HG03354 (cell line): ENCODE results near the gene RRP1B.
"Not testable (repeated sequence)": the region's sequence is repeated elsewhere in the genome, so short reads cannot be mapped to it uniquely, and the experiment has no call there.

ENCODE experiments used
- ATAC-seq: cut with Tn5 transposase; IDR thresholded peaks from one replicate; pipeline ENCODE4 v1.9.1; 2021; ENCODE audit warnings: mild to moderate bottlenecking; ENCODE audit not compliant: unreplicated experiment, poor library complexity, severe bottlenecking

RRP1B gene

GRCh38 chr21:43665879-43666278 lies 6.5 kb downstream of the RRP1B start:
- ATAC-seq = no peak

DNA sequence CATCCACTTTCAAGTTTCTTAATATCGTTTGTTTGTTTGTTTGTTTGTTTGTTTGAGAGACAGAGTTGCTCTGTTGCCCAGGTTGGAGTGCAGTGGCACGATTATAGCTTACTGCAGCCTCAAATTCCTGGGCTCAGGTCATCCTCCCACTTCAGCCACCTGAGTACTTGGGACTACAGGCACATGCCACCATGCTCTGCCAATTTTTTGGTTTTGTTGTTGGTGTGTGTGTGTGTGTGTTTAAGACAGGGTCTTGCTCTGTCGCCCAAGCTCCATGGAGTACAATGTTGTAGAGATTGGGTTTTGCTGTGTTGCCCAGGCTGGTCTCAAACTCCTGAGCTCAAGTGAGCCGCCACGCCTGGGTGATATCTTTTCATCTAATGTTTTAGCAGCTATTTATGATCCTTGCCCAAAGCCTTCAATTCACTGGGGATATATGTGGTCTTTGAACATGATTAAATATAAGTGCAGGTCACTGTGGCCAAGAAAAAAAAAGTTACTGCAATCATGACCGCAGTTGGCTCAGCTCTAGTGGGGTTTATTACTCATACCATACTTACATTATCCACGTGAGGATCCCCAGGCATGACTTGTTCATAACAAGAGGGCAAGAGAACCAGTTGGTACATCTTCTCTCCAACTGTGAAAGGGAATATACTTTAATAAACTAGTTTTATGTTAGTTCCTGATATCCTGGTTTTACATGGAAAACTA lies 8.0 kb downstream of the RRP1B start:
- no peak for ATAC-seq

DNA sequence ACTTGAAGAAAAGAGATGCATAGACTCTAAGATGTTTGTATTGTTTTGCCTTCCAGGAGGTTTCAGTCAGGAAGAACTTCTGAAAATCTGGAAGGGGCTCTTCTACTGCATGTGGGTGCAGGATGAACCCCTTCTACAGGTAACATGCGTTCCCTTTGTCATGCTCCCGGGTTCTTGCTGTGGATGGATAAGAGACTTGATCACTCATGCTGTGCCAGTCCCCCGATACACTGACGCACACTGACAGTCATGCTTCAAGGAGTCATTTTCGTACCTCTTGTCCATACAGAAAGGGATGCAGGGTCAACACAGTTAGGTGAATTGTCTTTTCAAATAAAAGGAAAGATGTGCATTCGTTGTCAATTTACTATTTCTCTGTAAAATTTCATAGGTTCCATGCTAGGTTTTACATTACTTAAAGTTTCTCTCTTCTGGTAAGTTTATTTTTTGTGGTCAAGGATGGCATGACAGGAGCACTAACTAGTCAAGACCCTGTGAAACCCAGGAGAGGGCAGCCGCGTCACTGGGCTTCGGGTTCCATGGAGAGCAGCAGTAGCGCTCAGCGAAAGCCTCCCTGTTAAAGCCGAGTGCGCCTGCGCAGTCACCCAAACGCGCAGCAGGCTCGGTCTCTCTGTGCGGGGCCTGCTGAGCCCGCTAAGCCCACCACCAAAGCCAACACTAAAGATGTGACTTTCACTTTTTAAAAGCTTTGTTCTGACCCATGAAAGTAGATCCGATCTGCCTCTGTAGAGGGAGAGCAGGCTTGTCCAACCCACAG lies 10.7 kb downstream of the RRP1B start:
- no peak for ATAC-seq

- ATAC-seq = no peak
These were observed 16.5 kb downstream of the RRP1B start for GRCh38 chr21:43675871-43676270.

- no peak for ATAC-seq
These were observed 17.0 kb downstream of the RRP1B start for GRCh38 chr21:43676391-43676790.

DNA sequence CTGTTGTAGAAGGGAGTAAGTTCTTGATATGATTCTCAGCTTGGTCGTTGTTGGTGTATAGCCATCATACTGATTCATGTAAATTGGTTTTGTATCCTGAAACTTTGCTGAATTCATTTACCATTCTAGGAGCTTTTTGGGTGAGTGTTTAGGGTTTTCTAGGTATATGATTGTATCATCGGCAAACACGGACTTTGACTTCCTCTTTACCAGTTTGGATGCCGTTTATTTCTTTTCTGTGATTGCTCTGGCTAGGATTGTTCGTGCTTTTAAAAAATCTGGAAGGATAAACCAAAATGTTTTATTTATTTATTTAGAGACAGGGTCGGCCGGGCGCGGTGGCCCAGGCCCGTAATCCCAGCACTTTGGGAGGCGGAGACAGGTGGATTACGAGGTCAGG lies 20.6 kb downstream of the RRP1B start:
- no peak for ATAC-seq

- ATAC-seq = not testable (repeated sequence)
These were observed 21.1 kb downstream of the RRP1B start for GRCh38 chr21:43680421-43680820.

GRCh38 chr21:43681650-43682049 lies 22.3 kb downstream of the RRP1B start:
- no peak for ATAC-seq

GRCh38 chr21:43684424-43684823 lies 25.1 kb downstream of the RRP1B start:
- ATAC-seq = no peak

- ATAC-seq = no peak
These were observed 27.6 kb downstream of the RRP1B start for GRCh38 chr21:43686811-43687565.

DNA sequence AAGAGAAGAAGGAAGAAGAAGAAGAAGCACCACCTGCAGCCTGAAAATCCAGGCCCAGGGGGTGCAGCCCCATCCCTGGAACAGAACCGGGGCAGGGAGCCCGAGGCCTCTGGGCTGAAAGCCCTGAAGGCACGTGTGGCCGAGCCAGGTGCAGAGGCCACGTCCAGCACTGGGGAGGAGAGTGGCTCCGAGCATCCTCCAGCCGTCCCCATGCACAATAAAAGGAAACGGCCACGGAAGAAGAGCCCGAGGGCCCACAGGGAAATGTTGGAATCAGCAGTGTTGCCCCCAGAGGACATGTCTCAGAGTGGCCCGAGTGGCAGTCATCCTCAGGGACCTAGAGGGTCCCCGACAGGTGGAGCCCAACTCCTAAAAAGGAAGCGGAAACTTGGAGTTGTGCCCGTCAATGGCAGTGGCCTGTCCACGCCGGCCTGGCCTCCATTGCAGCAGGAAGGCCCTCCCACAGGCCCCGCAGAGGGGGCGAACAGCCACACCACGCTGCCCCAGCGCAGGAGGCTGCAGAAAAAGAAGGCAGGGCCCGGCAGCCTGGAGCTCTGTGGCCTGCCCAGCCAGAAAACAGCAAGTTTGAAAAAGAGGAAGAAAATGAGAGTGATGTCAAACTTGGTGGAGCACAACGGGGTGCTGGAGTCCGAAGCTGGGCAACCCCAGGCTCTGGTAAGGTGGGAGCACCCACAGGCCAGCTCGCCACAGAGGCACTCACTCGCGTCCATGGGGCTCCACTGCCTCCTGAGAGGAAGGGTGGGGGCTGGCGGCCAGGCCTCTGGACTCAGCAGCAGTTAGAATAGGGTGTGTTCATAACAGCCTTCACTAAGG lies 28.4 kb downstream of the RRP1B start:
- no peak for ATAC-seq

GRCh38 chr21:43688906-43689305 lies 29.5 kb downstream of the RRP1B start:
- no peak for ATAC-seq

- ATAC-seq = no peak
These were observed 30.4 kb downstream of the RRP1B start for GRCh38 chr21:43689556-43690337.

GRCh38 chr21:43690346-43690745 lies 31.0 kb downstream of the RRP1B start:
- ATAC-seq = no peak

DNA sequence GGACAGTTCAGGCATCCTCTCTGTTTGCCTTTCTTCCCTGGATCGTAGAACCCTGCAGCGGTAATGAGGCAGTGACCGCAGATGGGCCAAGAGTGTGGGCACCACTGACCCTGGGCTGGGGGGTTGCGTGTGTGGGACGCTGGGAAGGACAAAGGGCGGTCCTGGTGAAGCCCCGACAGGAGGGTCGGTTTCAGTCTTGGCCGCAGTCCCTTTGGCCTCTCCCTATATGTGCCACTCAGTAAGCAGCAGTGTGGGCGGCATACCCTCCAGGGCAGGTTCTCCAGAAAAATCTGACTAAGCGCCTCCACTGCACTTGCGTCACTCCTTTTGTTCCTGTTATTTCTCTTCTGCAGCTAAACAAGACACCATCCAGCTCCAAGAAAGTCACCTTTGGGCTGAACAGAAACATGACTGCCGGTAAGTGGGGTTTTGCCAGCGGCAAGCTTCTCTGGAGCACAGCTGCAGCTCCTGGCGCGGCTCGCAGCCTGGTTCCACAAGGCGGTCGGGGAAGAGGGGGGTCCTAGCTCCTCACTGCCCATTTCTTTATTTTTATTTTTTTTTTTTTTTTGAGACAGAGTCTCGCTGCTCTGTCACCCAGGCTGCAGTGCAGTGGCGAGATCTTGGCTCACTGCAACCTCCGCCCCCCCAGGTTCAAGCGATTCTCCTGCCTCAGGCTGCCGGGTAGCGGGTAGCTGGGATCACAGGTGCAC lies 31.9 kb downstream of the RRP1B start:
- no peak for ATAC-seq

GRCh38 chr21:43691801-43692200 lies 32.4 kb downstream of the RRP1B start:
- no peak for ATAC-seq

GRCh38 chr21:43692949-43693348 lies 33.6 kb downstream of the RRP1B start:
- no peak for ATAC-seq

- ATAC-seq = no peak
These were observed 34.6 kb downstream of the RRP1B start for GRCh38 chr21:43693981-43694380.
